D721Med (cell line): ENCODE data around the gene TRIML2.

ENCODE experiments used
- DNase-seq: peaks from one replicate; pipeline ENCODE4 v3.0.0; 2011; ENCODE audit warnings: low spot score; ENCODE audit not compliant: insufficient read length
- FAIRE-seq: peaks from 2 replicates; lab custom pipeline; 2011; peaks lifted over from hg19 to GRCh38; lab: Jason Lieb, UNC
- TF ChIP-seq, protein P1 (sequence below): IDR thresholded peaks from 2 replicates; pipeline ENCODE4 v1.5.1; 2012; ENCODE audit warnings: mild to moderate bottlenecking, control low read depth; ENCODE audit not compliant: insufficient read depth; ENCODE audit errors: missing control alignments

The TRIML2 gene

DNA sequence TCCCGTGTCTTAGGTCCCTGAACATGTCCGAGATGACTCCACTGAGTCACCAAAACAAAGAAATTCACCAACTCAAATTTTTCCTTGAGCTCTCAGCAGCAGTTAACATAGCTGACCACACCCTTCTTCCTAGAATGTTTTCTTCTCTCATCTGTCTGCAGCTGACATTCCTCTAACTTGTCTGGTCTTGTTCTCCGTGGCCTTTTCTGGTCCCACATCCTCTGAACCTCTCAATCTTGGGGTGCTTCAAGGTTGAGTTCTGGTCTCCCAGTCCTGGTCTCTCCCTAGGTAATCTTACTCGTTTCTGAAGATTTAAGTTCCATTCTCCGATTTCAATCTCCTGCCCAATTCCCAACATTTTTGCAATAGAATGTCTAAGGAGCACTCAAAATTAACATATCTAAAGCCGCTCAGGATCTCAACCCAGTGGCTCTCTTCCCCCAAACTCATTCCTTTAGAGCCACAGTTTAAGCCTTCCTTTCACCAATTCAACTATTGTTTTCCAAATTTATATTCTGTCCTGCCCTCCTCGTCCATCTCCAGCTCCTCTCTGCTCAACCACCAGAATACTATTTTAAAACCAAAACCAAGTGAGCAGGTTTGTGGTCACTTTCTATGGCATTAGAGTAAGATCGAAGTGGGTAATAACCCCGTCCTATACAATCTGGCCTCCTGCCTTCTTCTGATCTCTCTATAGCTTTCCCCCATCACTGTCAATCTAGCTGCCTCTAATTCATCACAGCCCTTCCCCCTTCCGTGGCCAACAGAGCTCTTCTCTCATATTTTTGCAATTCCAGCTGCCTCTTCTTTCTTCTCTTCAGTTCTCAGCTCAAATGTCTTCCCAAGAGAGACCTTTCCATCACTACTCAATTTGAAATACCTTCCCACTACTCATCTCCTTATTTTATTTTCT, 1.2 kb downstream of the TRIML2 start:
- TF ChIP-seq, protein P1, sequence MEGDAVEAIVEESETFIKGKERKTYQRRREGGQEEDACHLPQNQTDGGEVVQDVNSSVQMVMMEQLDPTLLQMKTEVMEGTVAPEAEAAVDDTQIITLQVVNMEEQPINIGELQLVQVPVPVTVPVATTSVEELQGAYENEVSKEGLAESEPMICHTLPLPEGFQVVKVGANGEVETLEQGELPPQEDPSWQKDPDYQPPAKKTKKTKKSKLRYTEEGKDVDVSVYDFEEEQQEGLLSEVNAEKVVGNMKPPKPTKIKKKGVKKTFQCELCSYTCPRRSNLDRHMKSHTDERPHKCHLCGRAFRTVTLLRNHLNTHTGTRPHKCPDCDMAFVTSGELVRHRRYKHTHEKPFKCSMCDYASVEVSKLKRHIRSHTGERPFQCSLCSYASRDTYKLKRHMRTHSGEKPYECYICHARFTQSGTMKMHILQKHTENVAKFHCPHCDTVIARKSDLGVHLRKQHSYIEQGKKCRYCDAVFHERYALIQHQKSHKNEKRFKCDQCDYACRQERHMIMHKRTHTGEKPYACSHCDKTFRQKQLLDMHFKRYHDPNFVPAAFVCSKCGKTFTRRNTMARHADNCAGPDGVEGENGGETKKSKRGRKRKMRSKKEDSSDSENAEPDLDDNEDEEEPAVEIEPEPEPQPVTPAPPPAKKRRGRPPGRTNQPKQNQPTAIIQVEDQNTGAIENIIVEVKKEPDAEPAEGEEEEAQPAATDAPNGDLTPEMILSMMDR: no peak
- no peak for DNase-seq
- no peak for FAIRE-seq

DNA sequence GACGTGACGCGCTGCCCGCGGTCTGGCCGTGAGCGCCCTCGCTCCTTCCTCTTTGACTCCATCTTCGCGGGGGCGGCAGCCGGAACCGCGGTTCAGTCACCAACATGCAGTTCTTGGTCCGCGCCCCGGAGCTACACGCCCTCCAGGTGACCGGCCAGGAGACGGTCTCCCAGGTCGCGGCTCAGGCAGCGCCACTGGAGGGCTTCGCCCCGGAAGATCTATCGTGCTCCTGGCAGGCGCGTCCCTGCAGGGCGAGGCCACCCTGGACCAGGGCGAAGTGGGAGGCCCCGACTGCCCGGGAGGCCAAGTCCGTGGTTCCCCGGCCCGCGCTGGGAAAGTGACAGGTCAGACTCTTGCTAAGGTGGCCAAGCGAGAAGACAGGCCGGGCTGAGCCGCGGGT, 2.9 kb downstream of the TRIML2 start:
- TF ChIP-seq, protein P1: no peak
- DNase-seq: no peak
- no peak for FAIRE-seq

DNA sequence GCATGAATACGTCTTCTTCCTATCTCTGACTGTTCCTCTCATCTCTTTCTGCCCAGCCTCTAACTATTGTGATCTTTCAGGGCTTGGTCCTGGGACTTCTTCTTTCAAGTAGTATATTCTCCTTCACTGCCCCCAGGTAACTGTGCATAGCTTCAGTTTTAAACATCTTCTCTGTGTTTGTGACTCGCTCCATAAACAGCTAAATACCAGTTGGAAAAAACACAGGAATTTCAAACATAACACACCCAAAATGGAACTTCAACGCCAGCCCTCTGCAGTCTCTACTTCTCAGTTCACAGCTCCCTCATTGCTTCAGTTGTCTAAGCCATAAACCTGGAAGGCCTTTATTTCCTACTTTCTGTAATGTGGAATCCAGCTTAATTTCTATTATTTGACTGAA, 16.6 kb downstream of the TRIML2 start:
- FAIRE-seq: no peak
- TF ChIP-seq, protein P1: no peak
- no peak for DNase-seq

DNA sequence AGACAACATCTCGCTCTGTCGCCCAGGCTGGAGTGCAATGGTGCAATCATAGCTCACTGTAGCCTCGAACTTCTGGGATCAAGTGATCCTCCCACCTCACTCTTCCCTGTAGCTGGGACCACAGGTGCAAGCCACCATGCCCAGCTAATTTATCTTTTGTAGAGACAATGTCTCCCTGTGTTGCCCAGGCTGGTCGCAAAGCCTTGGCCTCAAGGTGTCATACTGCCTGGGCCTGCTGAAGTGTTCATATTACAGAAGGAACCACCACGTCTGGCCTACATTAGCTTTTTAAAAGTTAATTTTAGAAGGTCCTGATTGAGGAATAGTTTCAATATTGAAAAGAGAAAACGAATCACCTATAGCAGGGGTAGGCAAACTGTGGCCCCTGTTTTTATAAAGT, 22.5 kb downstream of the TRIML2 start:
- FAIRE-seq (no peak), DNase-seq (no peak)
- TF ChIP-seq, protein P1: no peak

DNA sequence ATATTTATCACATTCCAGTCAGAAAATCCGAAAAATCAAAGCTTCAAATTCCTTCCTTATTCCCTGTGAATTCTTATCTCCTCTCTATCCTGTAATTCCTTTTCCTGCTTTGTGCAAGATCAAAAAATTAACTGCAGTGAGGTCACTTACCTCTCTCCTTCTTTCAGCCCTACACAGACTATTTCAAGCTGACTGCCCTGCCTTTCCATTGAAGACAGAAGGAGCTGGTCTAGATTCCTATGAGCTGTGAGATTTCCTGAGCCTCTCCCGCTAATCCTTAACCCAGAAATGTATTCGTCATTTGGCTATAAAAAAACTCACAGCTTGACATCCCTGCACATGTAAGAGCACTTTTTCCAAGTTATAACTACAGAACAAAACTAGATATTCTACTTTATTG, 26.6 kb downstream of the TRIML2 start:
- FAIRE-seq (no peak), DNase-seq (no peak)
- TF ChIP-seq, protein P1: no peak

DNA sequence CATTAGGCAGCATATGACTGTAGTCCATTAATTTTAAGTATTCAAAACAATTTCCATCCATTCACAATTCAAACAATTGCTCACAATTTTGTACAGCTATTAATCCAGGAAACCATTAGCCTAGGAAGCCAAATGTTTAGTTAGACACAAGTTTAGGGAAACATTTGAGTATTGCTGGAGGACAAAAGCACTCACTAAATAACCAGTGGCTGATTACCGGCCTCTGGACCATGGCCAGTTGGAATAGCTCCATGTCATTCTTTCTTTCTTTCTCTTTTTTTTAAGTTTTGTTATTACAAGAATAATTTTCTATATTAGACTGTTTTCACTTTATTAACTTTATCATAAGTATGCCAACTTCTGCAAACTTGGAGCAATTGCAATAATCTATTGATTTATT, 31.3 kb downstream of the TRIML2 start:
- no peak for DNase-seq
- no peak for FAIRE-seq
- TF ChIP-seq, protein P1: no peak

DNA sequence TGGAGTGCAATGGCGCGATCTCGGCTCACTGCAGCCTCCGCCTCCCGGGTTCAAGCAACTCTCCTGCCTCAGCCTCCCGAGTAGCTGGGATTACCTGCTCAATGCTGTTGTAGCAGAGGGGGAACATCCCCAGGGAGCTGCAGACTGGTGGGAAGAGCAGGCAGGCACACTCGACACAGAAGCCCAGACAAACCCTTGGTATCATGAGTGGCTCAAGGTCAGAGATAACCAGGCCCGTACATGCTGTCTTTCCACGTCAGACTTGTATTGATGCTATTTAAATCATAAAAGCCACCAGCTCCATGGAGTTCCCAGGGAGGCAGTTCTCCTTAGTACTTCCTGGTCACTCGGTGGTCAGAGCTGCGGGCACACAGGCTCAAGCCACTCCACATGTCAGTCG, 33.2 kb downstream of the TRIML2 start:
- no peak for FAIRE-seq
- no peak for DNase-seq
- TF ChIP-seq, protein P1: no peak
